Activated CD4-positive, alpha-beta memory T cell treated with anti-CD3 and anti-CD28 coated beads for 36 hours (primary cell): Measurements from ENCODE around the gene ABI1. TPM values are rescaled to one million over a fixed set of nuclear protein-coding genes. Genes with fewer than 3 reads are reported as not detected.

Source experiments
- CTCF ChIA-PET: fragments of 350-600 bp; sonication (Branson Sonifier 250); formaldehyde crosslinking; loops from one replicate; lab custom pipeline; 2021; ENCODE audit warnings: antibody characterized with exemption, inconsistent platforms; lab: Charles Lee
- POLR2A ChIA-PET: fragments of 350-600 bp; sonication (Branson Sonifier 250); formaldehyde crosslinking; loops from one replicate; lab custom pipeline; 2021; ENCODE audit warnings: antibody characterized with exemption; lab: Charles Lee
- DNase-seq: peaks from one replicate; pipeline ENCODE4 v3.0.0-alpha.2; 2020
- H3K27ac Mint-ChIP-seq: one replicate; pipeline ENCODE4 v1.8.0; 2021; ENCODE audit warnings: mixed read lengths
- H3K27me3 Mint-ChIP-seq: one replicate; pipeline ENCODE4 v1.8.0; 2021; ENCODE audit warnings: mixed read lengths
- H3K36me3 Mint-ChIP-seq: one replicate; pipeline ENCODE4 v1.8.0; 2021; ENCODE audit warnings: mixed read lengths
- H3K4me1 Mint-ChIP-seq: one replicate; pipeline ENCODE4 v1.8.0; 2021; ENCODE audit warnings: low read depth, mixed read lengths
- H3K4me3 Mint-ChIP-seq: one replicate; pipeline ENCODE4 v1.8.0; 2021; ENCODE audit warnings: mild to moderate bottlenecking, mixed read lengths
- H3K9me3 Mint-ChIP-seq: one replicate; pipeline ENCODE4 v1.8.0; 2021; ENCODE audit warnings: mixed read lengths
- intact Hi-C: fragments of 100-400 bp; cut with micrococcal nuclease; formaldehyde crosslinking; loops from one replicate; pipeline ENCODE4 v1.15.1; 2023
- total RNA-seq, 2 experiments: library from RNA; stranded (reverse); gene quantifications; one replicate each; pipeline ENCODE4 v1.2.3, GENCODE V29; 2021

The ABI1 gene
- total RNA-seq, 2 experiments from 2014 or later = 55.5 to 56.2 TPM

DNA sequence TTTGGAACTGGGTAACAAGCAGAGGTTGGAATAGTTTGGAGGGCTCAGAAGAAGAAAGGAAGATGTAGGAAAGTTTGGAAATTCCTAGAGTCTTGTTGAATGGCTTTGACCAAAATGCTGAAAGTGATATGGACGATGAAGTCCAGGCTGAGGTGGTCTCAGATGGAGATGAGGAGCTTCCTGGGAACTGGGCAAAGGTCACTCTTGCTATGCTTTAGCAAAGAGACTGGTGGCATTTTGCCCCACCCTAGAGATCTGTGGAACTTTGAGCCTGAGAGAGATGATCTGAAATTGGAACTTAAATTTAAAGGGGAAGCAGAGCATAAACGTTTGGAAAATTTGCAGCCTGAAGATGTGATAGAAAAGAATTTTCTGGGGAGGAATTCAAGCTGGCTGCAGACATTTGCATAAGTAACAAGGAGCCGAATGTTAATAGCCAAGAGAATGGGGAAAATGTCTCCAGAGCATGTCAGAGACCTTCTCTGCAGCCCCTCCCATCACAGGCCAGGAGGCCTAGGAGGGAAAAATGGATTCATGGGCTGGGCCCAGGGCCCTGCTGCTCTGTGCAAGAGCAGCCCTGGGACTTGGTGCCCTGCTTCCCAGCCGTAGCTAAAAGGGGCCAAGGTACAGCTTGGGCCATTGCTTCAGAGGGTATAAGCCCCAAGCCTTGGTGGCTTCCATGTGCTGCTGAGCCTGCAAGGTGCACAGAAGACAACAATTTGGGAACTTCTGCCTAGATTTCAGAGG is 159.7 kb downstream of the ABI1 start:
- POLR2A ChIA-PET = no interaction called here

DNA sequence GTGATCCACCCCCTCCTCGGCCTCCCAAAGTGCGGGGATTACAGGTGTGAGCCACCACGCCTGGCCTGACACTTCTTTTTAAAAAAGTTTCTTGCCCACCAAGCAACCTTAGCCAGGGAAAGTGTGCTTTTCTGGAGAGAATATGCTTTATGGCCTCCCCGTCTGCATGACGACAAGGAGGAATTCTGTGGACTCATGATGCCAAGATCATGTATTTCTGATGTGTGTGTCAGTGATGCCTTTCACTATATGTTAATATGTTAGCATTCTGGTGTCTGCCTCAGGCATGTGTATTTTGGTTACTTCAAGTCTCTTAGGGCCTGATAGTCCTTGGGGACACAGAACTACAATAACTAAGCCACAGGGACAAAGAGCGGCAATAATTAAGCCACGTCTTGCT is 161.1 kb downstream of the ABI1 start:
- H3K9me3 Mint-ChIP-seq = no peaks in the 10 kb centered on the region
- H3K27me3 Mint-ChIP-seq = no peaks in the 10 kb centered on the region
- intact Hi-C loops = loop anchor here (5.0 kb wide), 3 partner anchors 252 to 543 kb away; partner anchors contain the start of gene ACBD5
- ChIA-PET CTCF (no interaction called here), POLR2A (no interaction called here)
- peaks cover 32% of the 10 kb centered on the region for H3K36me3 Mint-ChIP-seq
- peaks cover 25% of the 10 kb centered on the region for H3K4me1 Mint-ChIP-seq
- H3K27ac Mint-ChIP-seq = no peak overlapping the region
- no peak for DNase-seq
- no peak overlapping the region for H3K4me3 Mint-ChIP-seq

More for the DNA sequence above, 159.7 kb downstream of the ABI1 start:
- intact Hi-C loops = no loop called here
- Mint-ChIP-seq H3K4me3 (no peak overlapping the region), H3K36me3 (peaks cover 37% of the 10 kb centered on the region), H3K4me1 (peaks cover 25% of the 10 kb centered on the region), H3K27me3 (no peaks in the 10 kb centered on the region), H3K27ac (no peak overlapping the region), H3K9me3 (no peaks in the 10 kb centered on the region)
- CTCF ChIA-PET = interaction anchor here (0.6 kb wide), 1 partner anchor 25 kb away, joined by 3 read pairs; no protein-coding TSS in a partner anchor
- DNase-seq = no peak

DNA sequence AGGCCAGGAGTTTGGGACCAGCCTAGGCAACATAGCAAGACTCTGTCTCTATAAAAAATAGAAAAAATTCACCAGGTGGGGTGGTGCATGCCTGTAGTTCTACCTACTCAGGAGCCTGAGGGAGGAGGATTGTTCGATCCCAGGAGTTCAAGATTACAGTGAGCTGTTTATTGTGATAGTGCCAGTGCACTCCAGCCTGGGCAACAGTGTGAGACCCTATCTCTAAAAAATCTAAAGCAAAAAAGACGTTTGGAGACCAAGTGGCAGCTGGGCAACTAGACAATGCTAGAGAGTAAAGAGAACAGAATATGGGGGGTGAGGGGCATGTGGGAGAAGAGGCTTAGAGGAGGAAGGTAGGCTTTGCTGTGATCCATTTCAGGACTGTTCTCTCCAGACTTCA is 161.8 kb downstream of the ABI1 start:
- DNase-seq = no peak
- ChIA-PET CTCF (no interaction called here), POLR2A (no interaction called here)
- intact Hi-C loops = loop anchor here (5.0 kb wide), 3 partner anchors 252 to 543 kb away; partner anchors contain the start of gene ACBD5
- no peaks in the 10 kb centered on the region for H3K27me3 Mint-ChIP-seq
- H3K27ac Mint-ChIP-seq = peak overlapping the region; percentile 28
- H3K36me3 Mint-ChIP-seq = peaks cover 27% of the 10 kb centered on the region
- peaks cover 25% of the 10 kb centered on the region for H3K4me1 Mint-ChIP-seq
- H3K9me3 Mint-ChIP-seq = no peaks in the 10 kb centered on the region
- H3K4me3 Mint-ChIP-seq = peak overlapping the region; percentile 99

DNA sequence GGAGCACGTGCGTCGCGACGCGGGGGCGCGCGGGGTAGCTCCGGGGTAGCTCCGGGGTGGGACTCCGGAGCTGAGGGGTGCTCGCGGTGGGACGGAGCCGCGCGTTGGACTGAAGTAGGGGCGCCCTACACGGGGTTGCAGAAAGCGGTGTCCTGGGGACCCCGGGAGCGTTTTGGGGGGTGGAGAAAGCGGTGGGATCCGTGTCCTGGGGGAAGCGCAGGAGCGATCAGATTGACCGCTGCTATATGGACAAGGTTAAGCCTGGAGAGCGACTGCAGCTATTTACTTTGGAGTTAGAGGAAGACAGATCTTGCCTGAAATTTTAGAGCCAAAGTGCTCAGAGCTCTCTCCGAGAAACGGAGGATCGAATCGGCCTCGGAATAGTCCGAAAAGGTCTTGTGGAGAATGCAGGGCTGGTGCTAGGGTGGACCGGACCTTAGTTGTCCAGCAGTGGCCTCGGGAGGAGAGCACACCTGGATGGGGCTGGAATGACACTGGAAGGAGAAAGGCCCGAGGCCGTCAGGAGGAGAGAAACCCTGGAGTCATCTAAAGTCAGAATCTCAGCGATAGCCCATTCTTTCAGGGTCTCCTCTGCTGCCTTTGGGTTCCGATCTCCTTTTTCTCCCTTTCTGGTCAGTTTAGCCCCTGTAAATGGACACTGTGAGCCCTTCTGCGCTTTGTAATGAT is 162.7 kb downstream of the ABI1 start:
- Mint-ChIP-seq H3K27me3 (no peaks in the 10 kb centered on the region), H3K9me3 (no peaks in the 10 kb centered on the region), H3K27ac (peak overlapping the region; percentile 81), H3K4me3 (peak overlapping the region; percentile 99), H3K4me1 (peaks cover 25% of the 10 kb centered on the region), H3K36me3 (peaks cover 25% of the 10 kb centered on the region)
- no peak for DNase-seq
- intact Hi-C loops = loop anchor here (1.0 to 5.0 kb wide), 6 partner anchors 39 to 544 kb away; partner anchors contain the start of genes ACBD5, MASTL and YME1L1
- POLR2A ChIA-PET = interaction anchor here (1.2 kb wide), 1 partner anchor 84 kb away, joined by 4 read pairs; no protein-coding TSS in a partner anchor
- CTCF ChIA-PET = interaction anchor here (1.0 to 1.5 kb wide), 3 partner anchors 28 to 363 kb away, joined by 3 to 5 read pairs (median 4); partner anchors contain the start of gene ABI1

DNA sequence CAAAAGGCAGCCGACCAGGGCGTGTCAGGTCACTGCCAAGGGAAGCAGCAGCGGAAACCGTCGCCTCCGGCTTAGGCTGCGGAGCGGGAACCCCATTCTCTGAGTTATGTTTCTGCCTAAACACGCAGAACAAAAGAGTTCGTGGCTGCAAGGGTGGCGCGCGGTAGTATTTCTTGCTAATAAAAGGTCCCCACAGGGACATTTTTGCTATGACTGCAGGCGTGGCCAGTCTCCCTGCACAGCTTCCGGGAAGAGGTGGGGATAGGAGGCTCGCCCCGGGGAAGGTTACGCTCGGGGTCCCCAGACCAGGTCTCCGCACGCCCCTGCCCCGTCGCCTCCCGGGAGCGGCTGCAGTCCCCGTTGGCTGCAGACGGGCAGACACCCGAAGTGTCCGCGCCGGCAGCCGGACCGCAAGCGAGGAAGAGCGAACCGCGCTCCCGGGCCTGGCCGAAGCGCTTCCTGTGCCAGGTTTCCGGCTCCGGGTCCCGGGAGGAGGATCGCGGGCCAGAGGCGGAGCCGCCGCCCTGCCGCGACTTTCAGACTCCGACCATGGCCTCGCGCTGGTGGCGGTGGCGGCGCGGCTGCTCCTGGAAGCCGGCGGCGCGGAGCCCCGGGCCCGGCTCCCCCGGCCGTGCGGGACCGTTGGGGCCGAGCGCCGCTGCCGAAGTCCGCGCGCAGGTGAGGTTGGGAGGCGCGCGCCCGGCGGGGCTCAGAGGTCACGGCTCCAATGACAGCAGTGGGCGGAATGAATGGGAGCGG is 163.4 kb downstream of the ABI1 start, which contains the start of gene PDSS1:
TSS of gene PDSS1 (plus strand) at position 539 of the 759 bp plus-strand sequence. CDS start at position 550, 11 bp downstream.
- CTCF ChIA-PET = interaction anchor here (1.0 to 1.5 kb wide), 4 partner anchors 29 to 362 kb away, joined by 3 to 5 read pairs (median 4); partner anchors contain the start of gene ABI1
- H3K27me3 Mint-ChIP-seq = no peaks in the 10 kb centered on the region
- no peaks in the 10 kb centered on the region for H3K9me3 Mint-ChIP-seq
- H3K4me1 Mint-ChIP-seq = peaks cover 25% of the 10 kb centered on the region
- POLR2A ChIA-PET = interaction anchor here (0.7 to 1.5 kb wide), 4 partner anchors 38 to 163 kb away, joined by 3 to 4 read pairs (median 4); partner anchors contain the start of gene ABI1
- H3K36me3 Mint-ChIP-seq = peaks cover 23% of the 10 kb centered on the region
- intact Hi-C loops = loop anchor here (1.0 to 5.0 kb wide), 6 partner anchors 39 to 545 kb away; partner anchors contain the start of genes ACBD5, MASTL and YME1L1
- H3K27ac Mint-ChIP-seq = peak within 1 kb of the TSS; percentile 92
- DNase-seq = peak; percentile 75
- peak within 1 kb of the TSS; percentile 99 for H3K4me3 Mint-ChIP-seq

DNA sequence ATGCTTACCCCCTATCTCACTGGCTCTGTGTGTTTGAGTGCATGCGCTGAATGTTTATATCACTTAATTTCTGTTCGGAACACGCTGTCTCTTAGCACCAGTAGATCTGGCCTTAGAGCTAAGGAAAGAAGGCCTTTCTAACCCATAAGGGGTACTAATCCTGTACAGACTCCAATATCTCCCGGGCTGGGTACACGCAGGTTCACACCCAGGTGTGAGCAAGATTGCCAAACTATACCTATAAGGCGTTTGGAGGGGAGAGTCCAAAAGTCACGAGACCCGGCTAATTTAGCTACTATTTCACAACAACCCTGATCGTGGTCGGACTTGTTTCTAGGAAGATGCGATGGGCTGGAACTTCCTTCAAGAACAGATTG is 164.0 kb downstream of the ABI1 start:
- no peaks in the 10 kb centered on the region for H3K9me3 Mint-ChIP-seq
- POLR2A ChIA-PET = interaction anchor here (0.7 to 1.5 kb wide), 4 partner anchors 39 to 164 kb away, joined by 3 to 4 read pairs (median 4); partner anchors contain the start of gene ABI1
- intact Hi-C loops = loop anchor here (1.0 to 5.0 kb wide), 6 partner anchors 40 to 546 kb away; partner anchors contain the start of genes ACBD5, MASTL and YME1L1

More for the DNA sequence above, 164.0 kb downstream of the ABI1 start:
- peaks cover 17% of the 10 kb centered on the region for H3K36me3 Mint-ChIP-seq
- DNase-seq = no peak
- peak overlapping the region; percentile 92 for H3K27ac Mint-ChIP-seq
- H3K4me3 Mint-ChIP-seq = peak overlapping the region; percentile 99
- peaks cover 21% of the 10 kb centered on the region for H3K4me1 Mint-ChIP-seq
- CTCF ChIA-PET = interaction anchor here (1.4 to 1.5 kb wide), 2 partner anchors 29 to 165 kb away, joined by 3 to 4 read pairs; partner anchors contain the start of gene ABI1
- H3K27me3 Mint-ChIP-seq = no peaks in the 10 kb centered on the region

Other genes starting within 250 kb of the ABI1 start
- 10 to 100 TPM; 12.9 to 15.4 TPM for gene PDSS1, start 163.3 kb downstream of the ABI1 start, total RNA-seq
- 1 to 10 TPM; 6.7 to 7.1 TPM for gene ANKRD26, start 239.5 kb upstream of the ABI1 start, total RNA-seq